HG03280 (cell line): Measurements from ENCODE around the gene G3BP2.
"Not testable (repeated sequence)": the region's sequence is repeated elsewhere in the genome, so short reads cannot be mapped to it uniquely, and the experiment has no call there.

Experiments used
- ATAC-seq: cut with Tn5 transposase; IDR thresholded peaks from one replicate; pipeline ENCODE4 v1.9.1; 2021; ENCODE audit warnings: mild to moderate bottlenecking, moderate library complexity; ENCODE audit not compliant: unreplicated experiment

Gene G3BP2

DNA sequence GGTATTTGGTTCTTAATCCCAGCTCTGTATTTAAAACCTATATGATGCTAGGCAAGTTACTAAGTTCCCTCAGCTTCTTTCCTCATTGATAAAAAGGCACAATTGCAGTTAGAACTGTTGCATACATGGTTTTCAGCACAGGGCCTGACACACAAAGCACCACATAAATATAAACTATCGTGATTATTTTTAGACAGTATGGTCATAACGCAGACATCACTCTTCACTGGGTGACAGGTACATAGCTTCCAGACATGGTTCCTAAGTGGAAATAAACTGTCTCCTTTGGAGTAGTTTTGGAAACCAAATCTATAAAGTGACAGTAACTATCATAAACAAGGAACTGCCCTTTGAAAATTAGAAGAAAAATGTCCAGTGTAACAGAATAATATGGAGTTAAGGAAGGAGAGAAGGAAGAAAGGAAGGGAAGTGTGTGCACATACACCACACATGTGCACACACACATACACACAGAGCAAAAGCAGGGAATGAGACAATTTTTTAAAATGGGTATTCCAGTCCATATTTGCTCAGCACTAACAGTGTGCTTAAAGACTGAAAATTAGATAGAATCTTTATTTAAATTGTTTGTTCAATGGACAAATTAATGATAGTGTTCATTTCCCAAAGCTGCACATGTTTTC is 12.5 kb upstream of the G3BP2 start:
- no peak for ATAC-seq

DNA sequence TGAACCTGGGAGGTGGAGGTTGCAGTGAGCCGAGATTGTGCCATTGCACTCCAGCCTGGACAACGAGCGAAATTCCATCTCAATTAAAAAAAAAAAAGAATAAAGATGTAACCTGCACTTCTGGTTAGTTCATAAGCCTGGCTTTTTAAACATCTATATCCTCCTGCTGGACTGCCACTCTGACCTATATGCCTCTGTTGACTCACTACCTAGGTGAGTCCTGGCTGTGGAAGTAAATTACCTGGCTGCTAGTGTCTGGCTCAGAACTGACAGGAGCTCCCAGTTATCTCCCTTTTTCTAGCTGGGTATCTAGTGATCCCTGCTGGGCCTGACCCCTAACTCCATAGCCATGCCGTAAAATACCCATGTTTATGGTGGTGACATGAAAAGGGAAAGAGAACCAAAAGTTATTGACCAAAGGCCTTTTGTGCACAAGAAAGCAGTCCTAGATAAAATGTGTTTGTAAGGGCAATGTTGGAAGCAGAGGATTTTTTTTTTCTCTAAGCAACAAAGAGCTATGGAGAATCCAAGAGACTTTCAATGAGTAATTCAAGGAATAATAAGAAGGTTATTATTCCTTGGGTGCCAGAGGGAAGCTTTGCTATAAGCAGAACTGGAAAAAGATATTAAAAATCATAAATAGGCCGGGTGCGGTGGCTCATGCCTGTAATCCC is 10.4 kb upstream of the G3BP2 start:
- no peak for ATAC-seq

DNA sequence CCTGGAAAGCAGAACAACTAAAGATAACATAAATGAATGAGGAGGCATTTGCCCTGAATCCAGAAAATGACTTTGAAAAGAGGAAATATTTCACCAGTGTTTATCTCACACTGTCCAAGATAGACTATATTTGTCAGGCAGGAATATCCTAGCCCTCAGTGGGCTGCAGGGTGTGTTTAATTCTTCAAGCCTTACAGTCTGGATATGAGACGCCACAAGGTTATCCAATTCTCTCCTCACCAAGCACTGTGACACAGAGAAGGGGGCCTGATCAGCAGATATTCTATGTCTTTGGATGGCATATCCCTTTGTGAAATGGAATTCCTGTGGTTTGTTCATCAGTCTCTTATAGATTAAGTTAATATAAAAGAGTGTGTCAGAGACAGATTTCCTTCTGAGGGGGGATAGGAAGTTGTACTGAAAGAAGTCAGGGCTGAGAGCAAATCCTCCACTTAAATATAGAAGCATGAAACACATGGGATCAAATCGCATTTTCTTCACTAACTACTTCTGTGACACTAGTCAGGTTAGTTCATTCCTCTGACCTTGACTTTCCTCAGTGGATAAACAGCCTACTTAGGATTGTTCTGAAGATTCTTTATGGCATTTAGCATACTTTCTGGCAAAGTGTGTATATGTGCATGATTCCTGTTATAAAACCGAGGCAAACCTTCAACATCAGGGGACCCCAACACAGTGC is 6.8 kb upstream of the G3BP2 start:
- ATAC-seq, result no peak

DNA sequence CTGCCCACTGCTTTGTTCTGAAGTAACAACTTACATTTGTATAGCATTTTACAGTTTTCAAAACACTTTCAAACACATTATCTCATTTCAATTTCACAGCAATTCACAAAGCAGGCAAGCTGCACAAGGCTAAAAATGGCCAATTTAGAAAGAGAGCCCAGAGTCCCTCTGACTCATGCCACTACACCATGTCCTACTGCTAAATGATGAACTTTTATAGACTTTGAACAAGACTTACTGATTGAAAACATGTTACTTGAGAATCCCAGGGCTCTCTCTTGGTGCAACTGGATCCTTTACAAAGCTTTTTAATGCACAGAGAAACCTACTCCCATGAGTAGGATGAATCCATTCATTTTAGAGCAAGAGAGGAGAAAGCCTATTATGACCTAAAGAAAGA is 5.8 kb upstream of the G3BP2 start:
- ATAC-seq, result no peak

DNA sequence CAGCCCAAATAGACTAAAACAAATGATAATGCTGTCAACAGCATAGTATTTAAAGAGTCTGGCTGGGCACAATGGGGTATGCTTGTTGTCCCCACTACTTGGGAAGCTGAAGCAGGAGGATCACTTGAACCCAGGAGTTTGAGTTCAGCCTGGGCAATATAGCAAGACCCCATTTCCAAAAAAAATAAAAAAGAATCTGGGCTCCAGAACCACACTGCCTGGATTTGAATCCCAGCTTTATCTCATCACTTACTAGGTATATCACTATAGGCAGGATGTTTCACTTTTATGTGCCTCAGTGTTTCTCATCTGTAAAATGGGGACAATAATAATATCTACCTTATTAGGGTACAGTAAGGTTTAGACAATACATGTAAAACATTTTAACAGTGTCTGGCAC is 5.3 kb upstream of the G3BP2 start:
- no peak for ATAC-seq

DNA sequence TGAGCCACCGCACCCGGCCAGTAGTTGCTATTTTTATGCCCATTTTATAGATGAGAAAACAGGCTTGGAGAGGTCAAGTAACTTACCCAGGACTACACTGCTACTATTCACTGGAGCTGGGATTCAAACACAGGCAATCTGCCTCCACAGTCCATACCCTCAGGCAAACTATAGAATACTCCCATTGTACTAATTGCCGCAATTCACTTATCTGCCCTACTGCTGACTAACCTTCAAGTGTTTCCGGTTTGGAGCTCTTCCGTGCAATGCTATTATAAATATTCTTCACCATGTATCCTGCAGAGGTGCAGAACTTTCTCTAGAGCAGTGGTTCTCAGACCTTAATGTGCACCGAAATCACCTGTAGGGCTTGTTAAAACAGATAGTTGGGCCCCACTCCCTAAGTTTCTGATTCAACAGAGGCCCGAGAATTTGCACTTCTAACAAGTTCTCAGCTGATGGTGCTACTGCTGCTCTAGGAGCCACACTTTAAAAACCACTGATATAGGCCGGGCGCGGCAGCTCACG is 1.9 kb upstream of the G3BP2 start:
- ATAC-seq, result no peak

DNA sequence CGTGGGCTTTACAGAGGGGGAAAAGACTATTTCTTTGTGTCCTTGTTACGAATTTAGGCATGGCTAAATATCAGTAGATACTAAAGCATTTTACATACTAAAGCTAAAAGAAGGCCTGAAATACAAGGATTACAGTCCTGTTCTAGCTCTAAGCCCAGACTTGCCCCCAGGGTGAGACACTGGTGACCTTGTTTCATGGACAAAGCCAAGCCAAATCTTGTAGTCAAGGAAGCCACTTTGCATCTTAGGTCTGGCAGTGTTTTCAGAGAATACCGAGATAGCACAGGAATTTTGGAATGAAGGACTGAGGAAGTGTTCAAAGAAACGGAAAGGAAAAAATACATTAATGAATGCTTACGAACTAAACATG is 733 bp upstream of the G3BP2 start:
- ATAC-seq, result no peak

DNA sequence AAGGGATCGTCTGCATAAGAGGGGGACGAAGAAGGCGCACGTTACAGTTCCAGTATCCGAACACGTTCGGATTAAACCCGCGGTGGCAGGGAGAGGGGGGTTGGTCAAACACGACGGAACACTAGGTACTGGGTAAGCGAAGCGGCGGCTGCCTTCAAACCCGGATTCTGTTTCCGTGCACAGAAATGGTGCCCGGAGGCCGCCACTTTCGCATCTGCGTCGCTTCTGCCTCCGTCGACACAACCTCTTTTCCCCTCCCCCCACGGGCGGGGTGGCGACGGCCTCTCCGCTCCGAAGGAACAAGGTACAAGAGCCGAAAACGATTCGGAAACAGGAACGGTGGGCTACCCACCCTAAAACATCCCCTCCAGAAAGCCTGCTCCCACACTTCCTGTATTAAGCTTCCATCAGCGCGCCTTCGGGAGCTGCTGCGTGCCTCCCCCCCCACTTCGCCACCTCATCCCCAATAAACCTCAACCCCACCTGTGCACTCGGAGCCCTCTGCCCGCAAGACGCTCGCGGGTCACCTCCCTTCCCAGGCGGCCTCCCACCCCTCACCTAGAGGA is 667 bp downstream of the G3BP2 start:
- ATAC-seq, result peak; percentile 30

DNA sequence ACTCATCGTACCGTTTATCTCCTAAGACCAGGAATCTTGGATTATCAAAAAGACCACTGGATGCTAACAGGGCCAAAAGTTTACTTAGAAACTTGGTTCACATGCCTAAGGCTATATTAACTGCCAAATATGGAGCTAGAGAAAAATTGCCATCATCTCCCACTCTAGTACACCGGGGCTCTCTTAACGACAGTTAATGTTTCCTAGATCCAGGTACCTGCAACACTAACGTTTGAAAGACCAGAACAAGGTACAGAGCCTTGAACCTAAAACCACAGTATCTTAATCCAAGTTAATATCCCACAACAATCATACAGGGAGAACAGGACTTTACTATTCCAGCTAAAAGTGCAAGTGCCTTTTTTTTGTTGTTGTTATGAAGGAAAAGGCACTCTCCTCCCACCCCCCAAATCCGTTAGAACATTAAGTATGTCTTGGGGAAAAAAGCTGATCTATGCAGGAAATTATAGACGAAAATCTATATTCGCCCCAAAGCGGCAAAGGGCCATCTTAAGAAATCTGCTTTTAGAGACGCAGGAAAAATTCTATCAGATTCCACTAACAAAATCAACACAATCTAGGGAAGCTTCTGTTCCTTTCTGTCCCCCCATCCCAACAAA is 1.3 kb downstream of the G3BP2 start:
- ATAC-seq, result no peak

DNA sequence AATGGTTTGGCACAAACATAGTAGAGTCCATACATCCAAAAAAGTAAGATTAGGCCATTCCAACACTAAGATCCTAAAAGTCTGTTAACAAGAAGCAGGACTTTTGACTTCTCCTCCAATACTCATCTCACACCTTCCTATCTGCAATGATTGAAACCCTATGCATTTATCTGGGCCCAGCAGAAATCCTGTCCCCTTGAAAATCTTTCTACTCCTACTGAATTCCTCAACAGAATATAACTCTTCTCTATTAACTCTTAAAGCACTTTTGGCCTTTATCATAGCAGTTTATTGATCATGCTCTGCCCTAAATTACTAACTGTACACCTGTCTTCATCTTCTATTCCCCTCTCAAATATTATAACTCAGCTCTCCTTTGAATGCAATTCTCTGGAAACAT is 4.6 kb downstream of the G3BP2 start:
- ATAC-seq, result no peak

DNA sequence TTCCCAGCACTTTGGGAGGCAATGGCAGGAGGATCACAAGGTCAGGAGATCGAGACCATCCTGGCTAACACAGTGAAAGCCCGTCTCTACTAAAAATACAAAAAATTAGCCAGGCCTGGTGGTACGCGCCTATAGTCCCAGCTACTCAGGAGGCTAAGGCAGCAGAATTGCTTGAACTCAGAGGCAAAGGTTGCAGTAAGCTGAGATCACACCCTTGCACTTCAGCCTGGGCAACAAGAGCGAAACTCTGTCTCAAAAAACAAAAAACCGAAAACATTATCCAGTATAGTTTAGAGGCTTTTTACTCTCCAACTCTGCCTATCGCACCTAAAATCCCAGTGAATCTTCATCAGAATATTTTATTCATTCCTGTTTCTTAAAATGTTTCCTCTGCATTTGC is 5.6 kb downstream of the G3BP2 start:
- not testable (repeated sequence) for ATAC-seq

DNA sequence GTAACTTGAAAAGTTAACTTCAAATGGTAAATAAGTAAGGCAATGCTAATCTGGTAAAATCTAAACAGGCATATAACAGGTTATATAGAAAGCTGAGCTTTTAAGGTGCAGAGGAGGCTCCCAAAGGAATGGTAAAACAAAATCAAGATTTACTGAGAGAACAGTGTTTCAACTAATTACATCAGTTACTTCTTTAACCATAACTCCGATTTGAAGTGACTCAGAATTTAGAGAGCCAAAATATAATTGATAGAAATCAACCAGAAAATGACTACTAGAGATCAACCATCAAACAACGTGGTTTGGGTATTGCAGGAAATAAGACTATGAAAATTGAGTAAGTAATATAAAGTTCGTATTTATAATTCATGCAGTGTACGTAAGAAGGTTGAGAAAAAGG is 6.9 kb downstream of the G3BP2 start:
- no peak for ATAC-seq

DNA sequence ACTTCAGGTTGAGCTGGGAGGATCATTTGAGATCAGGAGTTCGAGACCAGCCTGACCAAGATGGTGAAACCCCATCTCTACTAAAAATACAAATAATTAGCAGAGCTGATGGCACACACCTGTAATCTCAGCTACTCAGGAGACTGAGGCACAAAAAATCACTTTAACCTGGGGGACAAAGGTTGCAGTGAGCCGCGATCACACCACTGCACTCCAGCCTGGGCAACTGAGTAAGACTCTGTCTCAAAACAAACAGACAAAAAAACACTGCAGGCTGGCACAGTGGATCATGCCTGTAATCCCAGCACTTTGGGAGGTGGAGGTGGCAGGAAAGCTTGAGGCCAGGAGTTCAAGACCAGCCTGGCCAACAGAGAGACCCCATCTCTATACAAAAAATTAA is 8.6 kb downstream of the G3BP2 start:
- not testable (repeated sequence) for ATAC-seq

DNA sequence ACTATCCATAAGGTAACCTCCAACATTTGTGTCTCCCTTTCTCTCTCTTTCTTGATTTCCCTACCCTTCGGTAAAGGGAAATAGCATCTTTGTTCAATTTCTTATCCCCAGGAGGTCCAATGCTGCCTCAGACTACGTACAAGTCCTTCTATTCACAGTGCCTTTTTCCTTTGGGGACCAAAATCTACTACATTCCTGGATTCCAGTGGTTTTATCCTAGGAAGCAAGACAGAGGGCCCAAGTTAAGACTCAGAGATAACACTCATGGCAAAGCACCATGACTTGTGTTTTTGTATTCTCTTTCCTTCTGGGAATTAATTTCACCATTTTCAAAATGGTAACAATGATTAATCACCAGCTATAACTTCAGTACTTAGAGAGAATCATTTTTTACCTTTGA is 10.6 kb downstream of the G3BP2 start:
- ATAC-seq, result no peak

DNA sequence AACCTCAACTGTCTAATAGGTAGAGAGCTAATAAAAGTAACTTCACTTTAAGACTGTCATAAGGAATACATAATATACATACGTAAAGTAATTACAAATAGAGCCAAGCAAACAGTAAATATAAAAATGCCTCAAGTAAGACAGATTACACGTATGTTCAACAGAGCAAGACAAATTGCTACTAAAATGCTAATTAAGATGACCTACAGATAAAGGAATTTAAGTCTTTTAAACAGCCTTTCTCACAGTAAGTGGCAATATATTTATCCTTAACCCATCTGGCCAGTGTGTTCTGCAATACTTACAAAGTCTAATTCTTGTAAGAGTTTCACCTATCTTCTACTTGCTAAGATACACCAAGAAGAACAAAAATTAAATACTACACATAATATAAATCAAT is 12.7 kb downstream of the G3BP2 start:
- no peak for ATAC-seq

DNA sequence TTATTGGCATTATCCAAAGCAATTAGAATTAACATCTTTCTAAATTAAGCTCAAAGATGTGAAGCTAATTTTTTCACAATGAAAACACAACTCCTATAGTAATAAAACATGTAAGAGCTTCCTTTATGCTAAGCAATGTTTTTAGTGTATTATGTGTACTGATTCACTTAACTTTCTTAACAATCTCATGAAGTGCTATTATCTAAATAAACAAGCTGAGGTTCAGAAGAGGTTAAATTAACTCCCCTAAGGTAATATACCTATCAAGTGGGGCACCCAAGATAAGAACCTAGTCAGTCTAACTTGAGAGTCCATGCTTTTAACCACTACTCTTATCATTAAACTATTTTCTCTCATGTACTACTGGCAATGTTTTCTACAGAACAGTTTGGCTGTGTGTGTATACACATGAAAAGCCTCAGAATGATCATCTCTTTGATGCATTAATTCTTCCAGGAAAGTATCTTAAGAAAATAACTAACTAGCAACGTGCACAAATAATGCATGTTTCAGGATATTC is 13.6 kb downstream of the G3BP2 start:
- no peak for ATAC-seq

DNA sequence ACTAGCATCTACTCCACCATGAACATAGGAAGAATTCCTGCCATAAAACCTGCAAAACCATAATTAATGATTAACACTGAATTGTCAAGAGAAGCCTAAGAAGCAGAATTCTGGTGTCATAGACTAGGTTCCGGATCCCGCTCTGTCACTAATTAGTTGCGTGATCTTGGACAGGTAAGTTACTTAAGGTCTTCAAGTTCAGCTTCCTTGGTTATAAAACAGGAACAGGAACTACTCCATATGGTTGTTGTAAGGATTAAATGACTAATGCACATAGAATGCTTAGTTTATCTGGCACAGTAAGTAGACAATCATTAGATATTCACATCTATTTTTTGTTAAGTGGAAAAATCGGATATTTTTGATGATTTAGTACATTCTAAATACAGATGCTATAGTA is 14.3 kb downstream of the G3BP2 start:
- ATAC-seq, result no peak

DNA sequence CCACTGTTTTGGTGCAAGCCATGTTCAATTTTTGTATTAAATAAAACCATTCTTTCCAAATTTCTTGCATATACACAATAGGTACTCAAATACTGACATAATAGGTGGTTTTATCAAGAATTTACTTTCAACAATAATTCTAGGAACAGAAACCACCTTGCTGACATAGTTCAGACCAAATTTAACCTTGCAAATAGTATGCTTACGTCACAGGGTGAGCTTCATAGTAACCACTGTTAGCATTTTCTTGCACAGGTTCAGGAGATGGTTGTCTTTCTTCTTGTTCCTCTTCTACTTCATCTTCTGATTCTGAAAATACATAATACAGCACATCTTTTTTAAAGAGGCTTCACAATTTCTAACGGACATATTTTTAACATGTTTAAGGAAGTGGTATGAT is 17.6 kb downstream of the G3BP2 start:
- ATAC-seq, result no peak

DNA sequence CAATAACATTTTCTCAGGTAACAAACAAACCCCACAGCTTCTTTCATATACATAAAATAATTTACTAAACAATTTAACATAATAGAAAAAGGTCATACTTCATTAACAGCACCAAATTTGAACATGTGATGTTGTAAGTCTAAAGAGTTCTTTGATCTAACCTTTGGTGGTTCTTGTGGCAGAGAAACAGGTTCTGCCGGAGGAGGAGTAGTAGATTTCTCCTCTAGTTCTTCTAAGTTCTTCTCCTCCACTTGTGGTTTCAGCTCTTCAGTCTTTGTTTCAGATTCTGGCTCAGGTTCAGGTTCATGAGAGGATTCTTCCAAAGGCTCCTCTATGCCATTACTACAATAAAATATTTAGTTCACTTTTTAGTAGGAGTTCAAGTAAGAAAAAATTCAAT is 18.3 kb downstream of the G3BP2 start:
- no peak for ATAC-seq

DNA sequence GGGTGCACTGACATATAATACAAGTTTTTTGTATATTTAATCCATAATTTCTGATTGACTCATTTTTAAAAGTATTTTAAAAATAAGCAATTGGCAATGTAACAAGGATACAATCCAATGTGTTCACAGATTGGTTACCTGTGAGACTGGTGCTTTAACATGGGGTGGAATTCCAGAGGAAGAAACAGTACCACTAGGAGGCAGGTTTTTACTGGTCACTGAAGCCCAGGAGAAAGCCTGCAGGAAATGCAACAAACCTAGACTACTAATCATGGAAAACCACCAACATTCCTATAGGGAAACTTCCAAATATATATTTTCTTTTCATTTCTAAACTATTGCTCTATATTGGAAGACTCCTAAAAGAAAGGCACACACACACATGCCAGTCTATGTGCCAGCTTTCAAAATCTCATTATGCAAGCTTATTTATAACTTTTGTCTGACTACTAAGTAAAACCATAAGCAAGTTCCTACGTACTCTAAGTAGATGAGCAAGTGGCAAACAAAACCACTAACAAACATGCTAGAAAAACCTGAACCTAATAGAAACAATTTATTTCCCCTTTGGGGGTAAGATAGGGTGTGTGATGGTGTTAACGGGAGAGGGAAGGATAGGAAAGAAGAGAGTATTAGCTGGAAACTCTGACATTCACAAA is 19.2 kb downstream of the G3BP2 start:
- no peak for ATAC-seq

DNA sequence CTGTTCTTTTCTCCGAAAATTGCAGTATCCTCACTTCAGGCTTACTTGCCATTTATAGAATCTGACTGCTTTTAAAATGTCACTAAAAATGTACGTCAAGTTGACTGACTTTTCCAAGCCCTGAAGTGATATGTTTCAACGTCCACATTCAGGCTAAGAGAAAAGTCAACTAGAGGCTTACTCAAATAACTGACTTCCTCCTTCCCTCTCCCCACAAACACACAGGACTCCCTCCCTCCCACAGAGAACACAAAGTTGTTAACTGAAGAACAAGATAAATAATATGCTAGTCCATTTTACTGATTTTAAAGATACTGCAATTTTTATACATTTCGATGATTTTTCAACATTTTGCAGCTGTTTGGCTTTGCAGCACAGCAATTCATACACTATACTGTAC is 29.1 kb downstream of the G3BP2 start:
- ATAC-seq, result no peak
